GM12892 (cell line): ENCODE results near the gene ZNF724.

Experiments
- POLR2A ChIP-seq: IDR thresholded peaks from 2 replicates; pipeline ENCODE4 v1.6.1; 2011; ENCODE audit warnings: low read depth, low read length, control low read depth
- POLR2AphosphoS5 ChIP-seq: IDR thresholded peaks from 2 replicates; pipeline ENCODE4 v1.6.1; 2011; ENCODE audit warnings: low read depth, low read length, control low read depth
- TAF1 ChIP-seq: IDR thresholded peaks from 2 replicates; pipeline ENCODE4 v1.6.1; 2011; ENCODE audit warnings: low read depth, mild to moderate bottlenecking, control low read depth, low read length, borderline replicate concordance

- TF ChIP-seq TAF1: no peak
- TF ChIP-seq POLR2A: no peak
- TF ChIP-seq POLR2AphosphoS5: no peak
Observed at GRCh38 chr19:23183251-23183650, 66.9 kb downstream of the ZNF724 start.
